Measurements from ENCODE around the gene LAS1L.

Gene LAS1L

GRCh38 chrX:65551489-65552339, 17.1 kb upstream of the LAS1L start:
- no peak for DNase-seq

GRCh38 chrX:65551086-65551485, 16.5 kb upstream of the LAS1L start:
- no peak overlapping the region for H3K27ac ChIP-seq (ENCODE audit: insufficient read depth, low read length, poor library complexity, severe bottlenecking)
- no peaks in the 10 kb centered on the region for H3K4me1 ChIP-seq (ENCODE audit: control insufficient read depth, insufficient read depth, low read length, poor library complexity, severe bottlenecking)
- no peaks in the 10 kb centered on the region for H3K27me3 ChIP-seq (replicated peaks; ENCODE audit: control insufficient read depth, insufficient read depth, low read length, poor library complexity, severe bottlenecking)
- no peaks in the 10 kb centered on the region for H3K9me3 ChIP-seq (ENCODE audit: control insufficient read depth, low read length)
- no peak overlapping the region for H3K4me3 ChIP-seq (ENCODE audit: insufficient read depth, low read depth, low read length, poor library complexity, severe bottlenecking)
- H3K36me3 ChIP-seq (ENCODE audit: control insufficient read depth, insufficient read depth, low read length), result no peaks in the 10 kb centered on the region
- no peak for DNase-seq

More at GRCh38 chrX:65551489-65552339, 17.1 kb upstream of the LAS1L start:
- no peaks in the 10 kb centered on the region for H3K9me3 ChIP-seq (ENCODE audit: control insufficient read depth, low read length)
- H3K27me3 ChIP-seq (replicated peaks; ENCODE audit: control insufficient read depth, insufficient read depth, low read length, poor library complexity, severe bottlenecking), result no peaks in the 10 kb centered on the region
- H3K4me1 ChIP-seq (ENCODE audit: control insufficient read depth, insufficient read depth, low read length, poor library complexity, severe bottlenecking), result no peaks in the 10 kb centered on the region
- H3K27ac ChIP-seq (ENCODE audit: insufficient read depth, low read length, poor library complexity, severe bottlenecking), result no peak overlapping the region
- no peaks in the 10 kb centered on the region for H3K36me3 ChIP-seq (ENCODE audit: control insufficient read depth, insufficient read depth, low read length)
- H3K4me3 ChIP-seq (ENCODE audit: insufficient read depth, low read depth, low read length, poor library complexity, severe bottlenecking), result no peak overlapping the region

- Histone ChIP-seq H3K4me3 (ENCODE audit: insufficient read depth, low read depth, low read length, poor library complexity, severe bottlenecking) (no peak overlapping the region), H3K4me1 (ENCODE audit: control insufficient read depth, insufficient read depth, low read length, poor library complexity, severe bottlenecking) (no peaks in the 10 kb centered on the region), H3K9me3 (ENCODE audit: control insufficient read depth, low read length) (no peaks in the 10 kb centered on the region), H3K36me3 (ENCODE audit: control insufficient read depth, insufficient read depth, low read length) (no peaks in the 10 kb centered on the region), H3K27ac (ENCODE audit: insufficient read depth, low read length, poor library complexity, severe bottlenecking) (no peak overlapping the region), H3K27me3 (replicated peaks; ENCODE audit: control insufficient read depth, insufficient read depth, low read length, poor library complexity, severe bottlenecking) (no peaks in the 10 kb centered on the region)
- no peak for DNase-seq
Observed at GRCh38 chrX:65545456-65545855, 10.9 kb upstream of the LAS1L start.

GRCh38 chrX:65537229-65537628, 2.6 kb upstream of the LAS1L start:
- no peak overlapping the region for H3K4me3 ChIP-seq (ENCODE audit: insufficient read depth, low read depth, low read length, poor library complexity, severe bottlenecking)
- H3K4me1 ChIP-seq (ENCODE audit: control insufficient read depth, insufficient read depth, low read length, poor library complexity, severe bottlenecking), result peaks cover 8% of the 10 kb centered on the region
- H3K9me3 ChIP-seq (ENCODE audit: control insufficient read depth, low read length), result no peaks in the 10 kb centered on the region
- no peaks in the 10 kb centered on the region for H3K27me3 ChIP-seq (replicated peaks; ENCODE audit: control insufficient read depth, insufficient read depth, low read length, poor library complexity, severe bottlenecking)
- H3K36me3 ChIP-seq (ENCODE audit: control insufficient read depth, insufficient read depth, low read length), result no peaks in the 10 kb centered on the region
- DNase-seq, result no peak
- H3K27ac ChIP-seq (ENCODE audit: insufficient read depth, low read length, poor library complexity, severe bottlenecking), result no peak overlapping the region

GRCh38 chrX:65536291-65536690, 1.7 kb upstream of the LAS1L start:
- DNase-seq, result no peak
- no peaks in the 10 kb centered on the region for H3K9me3 ChIP-seq (ENCODE audit: control insufficient read depth, low read length)

GRCh38 chrX:65532016-65532415, 2.6 kb downstream of the LAS1L start:
- Histone ChIP-seq H3K9me3 (ENCODE audit: control insufficient read depth, low read length) (no peaks in the 10 kb centered on the region), H3K27me3 (replicated peaks; ENCODE audit: control insufficient read depth, insufficient read depth, low read length, poor library complexity, severe bottlenecking) (no peaks in the 10 kb centered on the region)

More at GRCh38 chrX:65536291-65536690, 1.7 kb upstream of the LAS1L start:
- H3K4me1 ChIP-seq (ENCODE audit: control insufficient read depth, insufficient read depth, low read length, poor library complexity, severe bottlenecking), result peaks cover 8% of the 10 kb centered on the region
- no peak overlapping the region for H3K27ac ChIP-seq (ENCODE audit: insufficient read depth, low read length, poor library complexity, severe bottlenecking)
- H3K4me3 ChIP-seq (ENCODE audit: insufficient read depth, low read depth, low read length, poor library complexity, severe bottlenecking), result no peak overlapping the region
- peaks cover under 1% of the 10 kb centered on the region for H3K36me3 ChIP-seq (ENCODE audit: control insufficient read depth, insufficient read depth, low read length)
- H3K27me3 ChIP-seq (replicated peaks; ENCODE audit: control insufficient read depth, insufficient read depth, low read length, poor library complexity, severe bottlenecking), result no peaks in the 10 kb centered on the region

GRCh38 chrX:65528705-65529340, 5.8 kb downstream of the LAS1L start:
- Histone ChIP-seq H3K27me3 (replicated peaks; ENCODE audit: control insufficient read depth, insufficient read depth, low read length, poor library complexity, severe bottlenecking) (no peaks in the 10 kb centered on the region), H3K27ac (ENCODE audit: insufficient read depth, low read length, poor library complexity, severe bottlenecking) (no peak overlapping the region), H3K36me3 (ENCODE audit: control insufficient read depth, insufficient read depth, low read length) (peaks cover 27% of the 10 kb centered on the region), H3K4me3 (ENCODE audit: insufficient read depth, low read depth, low read length, poor library complexity, severe bottlenecking) (no peak overlapping the region), H3K4me1 (ENCODE audit: control insufficient read depth, insufficient read depth, low read length, poor library complexity, severe bottlenecking) (peaks cover 7% of the 10 kb centered on the region), H3K9me3 (ENCODE audit: control insufficient read depth, low read length) (no peaks in the 10 kb centered on the region)
- DNase-seq, result peak; percentile 11 to 35 (median 22)

More at GRCh38 chrX:65532016-65532415, 2.6 kb downstream of the LAS1L start:
- DNase-seq, result no peak
- no peak overlapping the region for H3K4me3 ChIP-seq (ENCODE audit: insufficient read depth, low read depth, low read length, poor library complexity, severe bottlenecking)
- no peak overlapping the region for H3K27ac ChIP-seq (ENCODE audit: insufficient read depth, low read length, poor library complexity, severe bottlenecking)
- H3K4me1 ChIP-seq (ENCODE audit: control insufficient read depth, insufficient read depth, low read length, poor library complexity, severe bottlenecking), result peaks cover 8% of the 10 kb centered on the region
- H3K36me3 ChIP-seq (ENCODE audit: control insufficient read depth, insufficient read depth, low read length), result peaks cover 16% of the 10 kb centered on the region

GRCh38 chrX:65528293-65528692, 6.3 kb downstream of the LAS1L start:
- H3K9me3 ChIP-seq (ENCODE audit: control insufficient read depth, low read length), result no peaks in the 10 kb centered on the region
- H3K4me1 ChIP-seq (ENCODE audit: control insufficient read depth, insufficient read depth, low read length, poor library complexity, severe bottlenecking), result peaks cover 1% of the 10 kb centered on the region
- H3K27ac ChIP-seq (ENCODE audit: insufficient read depth, low read length, poor library complexity, severe bottlenecking), result no peak overlapping the region
- no peak overlapping the region for H3K4me3 ChIP-seq (ENCODE audit: insufficient read depth, low read depth, low read length, poor library complexity, severe bottlenecking)
- no peaks in the 10 kb centered on the region for H3K27me3 ChIP-seq (replicated peaks; ENCODE audit: control insufficient read depth, insufficient read depth, low read length, poor library complexity, severe bottlenecking)
- no peak for DNase-seq
- peaks cover 32% of the 10 kb centered on the region for H3K36me3 ChIP-seq (ENCODE audit: control insufficient read depth, insufficient read depth, low read length)

- no peak for DNase-seq
- Histone ChIP-seq H3K4me1 (ENCODE audit: control insufficient read depth, insufficient read depth, low read length, poor library complexity, severe bottlenecking) (no peaks in the 10 kb centered on the region), H3K27ac (ENCODE audit: insufficient read depth, low read length, poor library complexity, severe bottlenecking) (no peak overlapping the region), H3K27me3 (replicated peaks; ENCODE audit: control insufficient read depth, insufficient read depth, low read length, poor library complexity, severe bottlenecking) (no peaks in the 10 kb centered on the region), H3K4me3 (ENCODE audit: insufficient read depth, low read depth, low read length, poor library complexity, severe bottlenecking) (no peak overlapping the region), H3K9me3 (ENCODE audit: control insufficient read depth, low read length) (no peaks in the 10 kb centered on the region), H3K36me3 (ENCODE audit: control insufficient read depth, insufficient read depth, low read length) (peaks cover 50% of the 10 kb centered on the region)
Observed at GRCh38 chrX:65524139-65524538, 10.4 kb downstream of the LAS1L start.

- H3K9me3 ChIP-seq (ENCODE audit: control insufficient read depth, low read length), result no peaks in the 10 kb centered on the region
- no peak for DNase-seq
Observed at GRCh38 chrX:65522739-65523372, 11.7 kb downstream of the LAS1L start.

More at GRCh38 chrX:65522739-65523372, 11.7 kb downstream of the LAS1L start:
- Histone ChIP-seq H3K27me3 (replicated peaks; ENCODE audit: control insufficient read depth, insufficient read depth, low read length, poor library complexity, severe bottlenecking) (no peaks in the 10 kb centered on the region), H3K36me3 (ENCODE audit: control insufficient read depth, insufficient read depth, low read length) (peaks cover 47% of the 10 kb centered on the region), H3K27ac (ENCODE audit: insufficient read depth, low read length, poor library complexity, severe bottlenecking) (no peak overlapping the region), H3K4me3 (ENCODE audit: insufficient read depth, low read depth, low read length, poor library complexity, severe bottlenecking) (no peak overlapping the region), H3K4me1 (ENCODE audit: control insufficient read depth, insufficient read depth, low read length, poor library complexity, severe bottlenecking) (no peaks in the 10 kb centered on the region)

All from effector memory CD4-positive, alpha-beta T cell (primary cell).